Loucy (cell line): ENCODE results near the gene IQCK.

ENCODE experiments used
- H2AFZ ChIP-seq: fragments of 200-600 bp; sonication (generic); 2 replicates; pipeline ENCODE4 v1.6.0; 2016; ENCODE audit warnings: antibody characterized with exemption, mild to moderate bottlenecking, low read length, moderate library complexity
- H3F3A ChIP-seq: fragments of 200-600 bp; 2 replicates; pipeline ENCODE4 v1.6.0; 2016; ENCODE audit warnings: antibody characterized with exemption, low read depth, mild to moderate bottlenecking
- H3K27me3 ChIP-seq: fragments of 200-600 bp; sonication (generic); 2 replicates; pipeline ENCODE4 v1.6.1; 2014; ENCODE audit warnings: low read length, mild to moderate bottlenecking; ENCODE audit not compliant: insufficient read depth, poor library complexity, severe bottlenecking
- H3K36me3 ChIP-seq: fragments of 200-600 bp; sonication (generic); 2 replicates; pipeline ENCODE4 v1.6.1; 2016; ENCODE audit warnings: low read length; ENCODE audit not compliant: insufficient read depth
- H3K4me1 ChIP-seq: fragments of 200-600 bp; sonication (generic); 2 replicates; pipeline ENCODE4 v1.5.1; 2014; ENCODE audit warnings: low read length, mild to moderate bottlenecking; ENCODE audit not compliant: insufficient read depth, poor library complexity, severe bottlenecking
- H3K4me2 ChIP-seq: fragments of 200-600 bp; sonication (generic); 2 replicates; pipeline ENCODE4 v1.6.0; 2014; ENCODE audit warnings: antibody characterized with exemption, low read length, low read depth, mild to moderate bottlenecking; ENCODE audit not compliant: poor library complexity, severe bottlenecking
- H3K4me3 ChIP-seq: fragments of 200-600 bp; sonication (generic); 2 replicates; pipeline ENCODE4 v1.5.1; 2014; ENCODE audit warnings: low read length, mild to moderate bottlenecking, mixed read lengths; ENCODE audit not compliant: poor library complexity, severe bottlenecking
- H3K79me2 ChIP-seq: fragments of 200-600 bp; sonication (generic); 2 replicates; pipeline ENCODE4 v1.6.1; 2014; ENCODE audit warnings: low read length; ENCODE audit not compliant: insufficient read depth
- H3K9ac ChIP-seq: fragments of 200-600 bp; sonication (generic); 2 replicates; pipeline ENCODE4 v1.6.0; 2014; ENCODE audit warnings: mild to moderate bottlenecking, low read depth, low read length, moderate library complexity; ENCODE audit not compliant: poor library complexity, severe bottlenecking
- H3K9me2 ChIP-seq: fragments of 200-600 bp; sonication (generic); replicated peaks from 2 replicates; pipeline ENCODE4 v1.6.1; 2016; ENCODE audit warnings: low read depth, low read length, mixed read lengths
- H3K9me3 ChIP-seq: fragments of 200-600 bp; sonication (generic); 2 replicates; pipeline ENCODE4 v1.6.1; 2014; ENCODE audit warnings: mild to moderate bottlenecking, antibody characterized with exemption, low read length, low read depth; ENCODE audit not compliant: insufficient read depth
- H4K20me1 ChIP-seq: fragments of 200-600 bp; sonication (generic); 2 replicates; pipeline ENCODE4 v1.6.0; 2014; ENCODE audit warnings: antibody characterized with exemption, low read length, mild to moderate bottlenecking; ENCODE audit not compliant: insufficient read depth, poor library complexity, severe bottlenecking
- CTCF ChIP-seq: fragments of 200-600 bp; sonication (generic); conservative IDR thresholded peaks from 2 replicates; pipeline ENCODE4 v1.5.1; 2014; ENCODE audit warnings: mild to moderate bottlenecking, antibody characterized with exemption, low read length
- EZH2phosphoT487 ChIP-seq: fragments of 200-600 bp; IDR thresholded peaks from 2 replicates; pipeline ENCODE4 v1.6.1; 2018; ENCODE audit warnings: antibody characterized with exemption, mild to moderate bottlenecking, moderate library complexity, borderline replicate concordance

The IQCK gene

DNA sequence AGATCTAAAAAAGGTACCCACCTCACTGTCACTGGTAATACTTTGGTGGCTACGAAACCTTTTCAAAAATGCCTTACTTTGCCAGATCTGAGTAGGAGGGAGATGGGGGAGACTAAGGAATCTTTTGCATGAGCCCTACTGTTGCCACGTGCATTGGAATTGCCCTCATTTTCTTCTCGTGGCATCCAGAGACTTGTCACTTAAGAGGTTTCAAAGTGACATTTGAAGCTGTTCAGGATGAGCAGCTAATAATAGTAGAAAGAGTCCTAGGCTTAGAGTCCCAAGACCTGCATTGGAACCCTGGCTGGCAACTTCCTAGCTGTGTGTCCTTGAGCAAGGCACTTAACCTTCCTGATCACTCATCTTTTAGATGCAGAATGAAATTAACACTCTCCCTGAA lies 123.1 kb downstream of the IQCK start:
- H3K4me1 ChIP-seq: no peaks in the 10 kb centered on the region
- no peaks in the 10 kb centered on the region for H3F3A ChIP-seq
- H4K20me1 ChIP-seq: no peaks in the 10 kb centered on the region
- H2AFZ ChIP-seq: no peak overlapping the region
- H3K4me3 ChIP-seq: no peak overlapping the region
- TF ChIP-seq CTCF (no peak), EZH2phosphoT487 (no peak)
- H3K79me2 ChIP-seq: no peaks in the 10 kb centered on the region
- H3K4me2 ChIP-seq: no peak overlapping the region
- H3K36me3 ChIP-seq: no peaks in the 10 kb centered on the region
- H3K9me3 ChIP-seq: no peaks in the 10 kb centered on the region
- H3K9ac ChIP-seq: no peak overlapping the region
- no peaks in the 10 kb centered on the region for H3K9me2 ChIP-seq
- H3K27me3 ChIP-seq: no peaks in the 10 kb centered on the region

DNA sequence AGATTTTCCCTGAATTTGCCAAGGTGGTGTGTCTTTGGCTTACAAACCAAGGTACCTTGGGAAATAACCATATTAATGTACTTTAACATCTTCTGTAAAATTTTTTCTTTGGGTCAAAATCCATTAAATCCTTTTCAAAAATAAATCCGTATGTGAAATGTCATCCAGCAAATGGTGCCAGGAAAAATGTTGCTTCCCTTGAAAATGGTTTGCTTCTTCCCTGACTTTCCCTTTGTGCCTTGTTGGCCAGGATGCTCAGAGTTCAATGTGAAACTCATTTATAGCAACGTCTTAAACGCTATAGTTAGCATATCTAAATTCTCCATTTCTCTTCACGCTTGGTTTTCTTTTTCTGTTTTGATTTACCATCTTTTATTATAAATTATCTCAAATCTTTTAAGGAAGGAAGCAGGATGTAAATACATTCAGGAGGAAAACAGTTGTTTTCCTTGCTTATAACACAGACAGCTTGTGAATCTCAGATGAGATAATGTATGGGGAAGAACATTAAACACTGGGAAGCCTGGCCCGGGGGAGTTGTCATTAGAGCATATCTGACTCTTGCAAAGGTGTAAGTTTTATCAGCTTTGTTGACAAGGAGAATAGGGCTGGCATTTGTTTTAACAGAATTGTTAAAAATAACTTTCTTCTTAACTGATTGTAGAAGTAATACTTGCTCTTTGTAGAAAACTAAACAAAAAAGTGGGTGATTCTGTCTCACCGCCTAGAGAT lies 124.5 kb downstream of the IQCK start:
- H3K9ac ChIP-seq: no peak overlapping the region
- H3K4me1 ChIP-seq: no peaks in the 10 kb centered on the region
- H3K27me3 ChIP-seq: no peaks in the 10 kb centered on the region
- no peaks in the 10 kb centered on the region for H3K79me2 ChIP-seq
- no peak for TF ChIP-seq EZH2phosphoT487
- TF ChIP-seq CTCF: no peak
- H3F3A ChIP-seq: no peaks in the 10 kb centered on the region
- no peak overlapping the region for H2AFZ ChIP-seq
- H3K9me3 ChIP-seq: no peaks in the 10 kb centered on the region
- H4K20me1 ChIP-seq: no peaks in the 10 kb centered on the region
- no peak overlapping the region for H3K4me2 ChIP-seq
- no peaks in the 10 kb centered on the region for H3K9me2 ChIP-seq
- H3K36me3 ChIP-seq: no peaks in the 10 kb centered on the region
- H3K4me3 ChIP-seq: no peak overlapping the region

GRCh38 chr16:19843371-19843770 lies 125.3 kb downstream of the IQCK start:
- no peaks in the 10 kb centered on the region for H3F3A ChIP-seq
- no peaks in the 10 kb centered on the region for H3K9me2 ChIP-seq
- no peak overlapping the region for H3K4me2 ChIP-seq
- H3K4me1 ChIP-seq: no peaks in the 10 kb centered on the region
- H3K79me2 ChIP-seq: no peaks in the 10 kb centered on the region
- no peaks in the 10 kb centered on the region for H3K27me3 ChIP-seq
- H3K9me3 ChIP-seq: no peaks in the 10 kb centered on the region
- no peak overlapping the region for H3K4me3 ChIP-seq
- no peaks in the 10 kb centered on the region for H4K20me1 ChIP-seq
- TF ChIP-seq EZH2phosphoT487 (no peak), CTCF (no peak)
- no peak overlapping the region for H3K9ac ChIP-seq
- no peaks in the 10 kb centered on the region for H3K36me3 ChIP-seq
- no peak overlapping the region for H2AFZ ChIP-seq
